OCI-LY3 (cell line): ENCODE measurements around the gene ZNF808.

Experiments used
- CTCF ChIP-seq: fragments of 200-600, 300-600 bp; sonication (generic); IDR thresholded peaks from 2 replicates; pipeline ENCODE4 v1.5.1; 2014; ENCODE audit warnings: antibody characterized with exemption, low read length, low read depth
- EZH2phosphoT487 ChIP-seq: fragments of 200-600 bp; shearing (Covaris generic); IDR thresholded peaks from 2 replicates; pipeline ENCODE4 v1.6.1; 2018; ENCODE audit warnings: antibody characterized with exemption, mixed run types, low read depth

- TF ChIP-seq CTCF: no peak
- no peak for TF ChIP-seq EZH2phosphoT487
Measured at GRCh38 chr19:52507266-52507665, 20.2 kb upstream of the ZNF808 start.
